GM12878 (cell line): Measurements from ENCODE around the gene ZNF816. TPM values are rescaled to one million over a fixed set of nuclear protein-coding genes. Genes with fewer than 3 reads are reported as not detected.

Experiments
- FOXK2 ChIP-seq: fragments of 450-650 bp; IDR thresholded peaks from 2 replicates; pipeline ENCODE4 v1.6.1; 2017; ENCODE audit warnings: mild to moderate bottlenecking, moderate library complexity
- HDAC6 ChIP-seq: fragments of 200-600 bp; sonication (generic); IDR thresholded peaks from one replicate; pipeline ENCODE4 v1.8.0; 2017; ENCODE audit warnings: antibody characterized with exemption; ENCODE audit not compliant: unreplicated experiment
- IKZF2 ChIP-seq, 2 experiments: fragments of 450-650 bp; IDR thresholded peaks; 2 replicates each; pipeline ENCODE4 v1.6.1; 2017; ENCODE audit warnings: mild to moderate bottlenecking in 2 of 2, moderate library complexity in 2 of 2
- LARP7 ChIP-seq: fragments of 450-650 bp; IDR thresholded peaks from 2 replicates; pipeline ENCODE4 v1.6.1; 2017; ENCODE audit warnings: mild to moderate bottlenecking
- MXI1 ChIP-seq: fragments of 150-350 bp; IDR thresholded peaks from 2 replicates; pipeline ENCODE4 v1.6.1; 2011; ENCODE audit warnings: low read depth, mild to moderate bottlenecking, inconsistent platforms, low read length, improper control_type of control experiment
- NBN ChIP-seq: fragments of 450-650 bp; IDR thresholded peaks from 2 replicates; pipeline ENCODE4 v1.6.1; 2016
- POLR2AphosphoS2 ChIP-seq: IDR thresholded peaks from 2 replicates; pipeline ENCODE4 v1.6.1; 2011; ENCODE audit warnings: low read depth, mild to moderate bottlenecking, low read length, improper control_type of control experiment, moderate library complexity
- POLR2AphosphoS5 ChIP-seq: IDR thresholded peaks from 2 replicates; pipeline ENCODE4 v1.6.1; 2011; ENCODE audit warnings: mild to moderate bottlenecking, low read length, inconsistent platforms
- POU2F2 ChIP-seq: IDR thresholded peaks from 3 replicates; pipeline ENCODE4 v1.6.1; 2011; ENCODE audit warnings: low read depth, mild to moderate bottlenecking, low read length, borderline replicate concordance
- RB1 ChIP-seq: fragments of 450-650 bp; formaldehyde crosslinking; IDR thresholded peaks from 2 replicates; pipeline ENCODE4 v1.6.1; 2017; ENCODE audit warnings: mild to moderate bottlenecking, borderline replicate concordance
- SMAD1 ChIP-seq: fragments of 450-650 bp; IDR thresholded peaks from 2 replicates; pipeline ENCODE4 v1.6.1; 2018; ENCODE audit warnings: mild to moderate bottlenecking, low read depth; ENCODE audit not compliant: partially characterized antibody
- SRF ChIP-seq, 2 experiments: IDR thresholded peaks; 2 replicates each; pipeline ENCODE4 v1.6.1; 2011; ENCODE audit warnings: low read depth in 2 of 2, low read length in 2 of 2, mild to moderate bottlenecking in 1 of 2, moderate library complexity in 1 of 2
- STAT1 ChIP-seq: fragments of 450-650 bp; conservative IDR thresholded peaks from 2 replicates; pipeline ENCODE4 v1.6.1; 2014; ENCODE audit warnings: antibody characterized with exemption, mild to moderate bottlenecking
- TAF1 ChIP-seq: IDR thresholded peaks from 2 replicates; pipeline ENCODE4 v1.6.1; 2011; ENCODE audit warnings: mild to moderate bottlenecking, low read depth, low read length, borderline replicate concordance
- WRNIP1 ChIP-seq: IDR thresholded peaks from 2 replicates; pipeline ENCODE4 v1.6.1; 2011; ENCODE audit warnings: low read depth, low read length, improper control_type of control experiment, borderline replicate concordance
- YY1 ChIP-seq: IDR thresholded peaks from 2 replicates; pipeline ENCODE4 v1.6.1; 2011; ENCODE audit warnings: low read depth, mild to moderate bottlenecking, low read length
- ZNF207 ChIP-seq: fragments of 450-650 bp; IDR thresholded peaks from 2 replicates; pipeline ENCODE4 v1.6.1; 2014; ENCODE audit warnings: antibody characterized with exemption, mild to moderate bottlenecking, borderline replicate concordance
- ZNF24 ChIP-seq: fragments of 450-650 bp; IDR thresholded peaks from 2 replicates; pipeline ENCODE4 v1.6.1; 2017; ENCODE audit warnings: antibody characterized with exemption, mild to moderate bottlenecking
- polyA plus RNA-seq, 11 experiments: library from polyadenylated mRNA; depleted of rRNA in 4 of 11; unstranded in 6 of 11; stranded (reverse) in 5 of 11; fragments of >200 nt; fragmentation: Nextera tagmentation in 4 of 11; fragmentation: Illumina TruSeq in 1 of 11; extraction: Ambion mirVana in 4 of 11; extraction: Trizol in 1 of 11; gene quantifications; 1 replicate in 1 of 11; 2 replicates in 10 of 11; pipeline versions ENCODE4 v1.2.1 to v1.2.3, GENCODE V29; 2011 to 2016; ENCODE audit warnings: inconsistent platforms in 2 of 11, missing spikeins in 2 of 11, low read depth in 1 of 11
- total RNA-seq, 4 experiments: library from RNA; depleted of rRNA in 3 of 4; stranded (reverse); fragments of >200 nt in 3 of 4; fragmentation: Illumina TruSeq in 1 of 4; extraction: Trizol in 1 of 4; gene quantifications; 2 replicates each; pipeline versions ENCODE4 v1.2.1 to v1.2.3, GENCODE V29; 2013 to 2021
- TF ChIP-seq, protein P1 (sequence below): fragments of 450-650 bp; IDR thresholded peaks from 2 replicates; pipeline ENCODE4 v1.6.1; 2017; ENCODE audit warnings: mild to moderate bottlenecking, low read depth, inconsistent platforms; ENCODE audit not compliant: poor library complexity, severe bottlenecking
- TF ChIP-seq, protein P2 (sequence below): fragments of 450-650 bp; IDR thresholded peaks from 2 replicates; pipeline ENCODE4 v1.6.1; 2017; ENCODE audit warnings: low read depth, mild to moderate bottlenecking, moderate library complexity
- TF ChIP-seq, protein P3 (sequence below): fragments of 450-650 bp; conservative IDR thresholded peaks from 2 replicates; pipeline ENCODE4 v1.6.1; 2017; ENCODE audit warnings: mild to moderate bottlenecking, moderate library complexity

Gene ZNF816
- total and polyA plus RNA-seq, 10 of the 15 experiments (the other 5 are each of a cell fraction or from before 2014, with no cell fraction given), result 4.0 to 15.6 (median 7.5) TPM

DNA sequence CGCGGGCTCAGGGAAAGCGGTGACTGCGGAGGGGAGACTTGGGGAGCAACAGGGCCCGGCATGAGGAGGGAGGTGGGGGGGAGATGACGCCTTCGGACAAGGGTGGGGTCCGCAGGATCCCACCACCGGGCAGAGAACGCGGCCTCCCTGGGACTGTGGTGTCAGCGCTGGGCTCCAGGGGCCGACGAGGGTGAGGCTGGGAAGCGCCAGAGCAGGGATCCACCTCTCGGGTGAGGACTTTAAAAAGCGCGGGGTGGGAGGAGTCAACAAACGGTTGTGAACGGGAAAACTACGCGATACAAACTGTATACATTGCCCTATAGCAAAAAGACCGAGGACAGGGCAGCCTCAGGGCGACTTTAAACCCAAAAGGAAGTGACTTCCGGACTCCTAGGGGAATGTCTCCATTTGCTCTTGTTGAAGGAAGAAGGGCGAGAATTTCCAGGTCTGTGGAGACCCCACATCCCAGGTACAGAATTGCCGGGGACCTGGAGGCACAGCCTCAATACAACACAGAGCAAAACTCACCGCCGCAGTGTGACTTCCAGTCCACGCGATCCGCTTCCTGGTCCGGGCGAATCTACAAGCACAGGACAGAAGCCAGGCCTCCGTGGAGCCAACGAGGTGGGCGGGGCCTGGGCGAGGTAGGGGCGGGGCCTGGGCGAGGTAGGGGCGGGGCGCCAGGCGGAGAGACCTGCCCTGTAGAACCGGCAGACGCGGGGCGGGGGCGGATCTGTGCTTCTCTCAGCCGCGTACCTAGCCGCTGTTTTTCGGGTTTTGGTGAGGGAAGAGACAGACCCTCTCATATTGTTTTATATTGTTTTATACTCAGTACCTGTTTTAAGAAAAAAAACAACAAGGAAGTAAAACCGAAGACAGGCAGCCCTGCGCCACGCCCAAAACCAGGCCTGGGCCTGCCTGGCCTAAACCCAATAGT lies 39.6 kb downstream of the ZNF816 start, which contains the start of gene ZNF888 (continued):
- TF ChIP-seq, protein P1, sequence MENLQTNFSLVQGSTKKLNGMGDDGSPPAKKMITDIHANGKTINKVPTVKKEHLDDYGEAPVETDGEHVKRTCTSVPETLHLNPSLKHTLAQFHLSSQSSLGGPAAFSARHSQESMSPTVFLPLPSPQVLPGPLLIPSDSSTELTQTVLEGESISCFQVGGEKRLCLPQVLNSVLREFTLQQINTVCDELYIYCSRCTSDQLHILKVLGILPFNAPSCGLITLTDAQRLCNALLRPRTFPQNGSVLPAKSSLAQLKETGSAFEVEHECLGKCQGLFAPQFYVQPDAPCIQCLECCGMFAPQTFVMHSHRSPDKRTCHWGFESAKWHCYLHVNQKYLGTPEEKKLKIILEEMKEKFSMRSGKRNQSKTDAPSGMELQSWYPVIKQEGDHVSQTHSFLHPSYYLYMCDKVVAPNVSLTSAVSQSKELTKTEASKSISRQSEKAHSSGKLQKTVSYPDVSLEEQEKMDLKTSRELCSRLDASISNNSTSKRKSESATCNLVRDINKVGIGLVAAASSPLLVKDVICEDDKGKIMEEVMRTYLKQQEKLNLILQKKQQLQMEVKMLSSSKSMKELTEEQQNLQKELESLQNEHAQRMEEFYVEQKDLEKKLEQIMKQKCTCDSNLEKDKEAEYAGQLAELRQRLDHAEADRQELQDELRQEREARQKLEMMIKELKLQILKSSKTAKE, result peak; percentile 53
- TF ChIP-seq ZNF207, result peak; percentile 79
- 0 out of 2 replicates have a peak, but pooled peaks have one; percentile 12 for TF ChIP-seq YY1
- 0 out of 2 replicates have a peak, but pooled peaks have one; percentile 35 for TF ChIP-seq LARP7
- TF ChIP-seq HDAC6, result peak; percentile 41
- TF ChIP-seq TAF1, result peak; percentile 46
- no peak for TF ChIP-seq ZNF24
- peak; percentile 77; the same call in 1 of the 2 replicates for TF ChIP-seq NBN
- TF ChIP-seq SMAD1, result peak; percentile 23
- peak; percentile 73 to 95 for TF ChIP-seq SRF (IDR thresholded peaks at IDR 0.05; ENCODE audit: low read depth in 2 of 2, low read length in 2 of 2)
- TF ChIP-seq POLR2AphosphoS5, result peak; percentile 85
- TF ChIP-seq STAT1, result no peak
- TF ChIP-seq WRNIP1, result peak; percentile 94; the same call in 1 of the 2 replicates
- TF ChIP-seq, protein P2, sequence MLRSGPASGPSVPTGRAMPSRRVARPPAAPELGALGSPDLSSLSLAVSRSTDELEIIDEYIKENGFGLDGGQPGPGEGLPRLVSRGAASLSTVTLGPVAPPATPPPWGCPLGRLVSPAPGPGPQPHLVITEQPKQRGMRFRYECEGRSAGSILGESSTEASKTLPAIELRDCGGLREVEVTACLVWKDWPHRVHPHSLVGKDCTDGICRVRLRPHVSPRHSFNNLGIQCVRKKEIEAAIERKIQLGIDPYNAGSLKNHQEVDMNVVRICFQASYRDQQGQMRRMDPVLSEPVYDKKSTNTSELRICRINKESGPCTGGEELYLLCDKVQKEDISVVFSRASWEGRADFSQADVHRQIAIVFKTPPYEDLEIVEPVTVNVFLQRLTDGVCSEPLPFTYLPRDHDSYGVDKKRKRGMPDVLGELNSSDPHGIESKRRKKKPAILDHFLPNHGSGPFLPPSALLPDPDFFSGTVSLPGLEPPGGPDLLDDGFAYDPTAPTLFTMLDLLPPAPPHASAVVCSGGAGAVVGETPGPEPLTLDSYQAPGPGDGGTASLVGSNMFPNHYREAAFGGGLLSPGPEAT, result peak; percentile 58; the same call in 1 of the 2 replicates
- TF ChIP-seq, protein P3, sequence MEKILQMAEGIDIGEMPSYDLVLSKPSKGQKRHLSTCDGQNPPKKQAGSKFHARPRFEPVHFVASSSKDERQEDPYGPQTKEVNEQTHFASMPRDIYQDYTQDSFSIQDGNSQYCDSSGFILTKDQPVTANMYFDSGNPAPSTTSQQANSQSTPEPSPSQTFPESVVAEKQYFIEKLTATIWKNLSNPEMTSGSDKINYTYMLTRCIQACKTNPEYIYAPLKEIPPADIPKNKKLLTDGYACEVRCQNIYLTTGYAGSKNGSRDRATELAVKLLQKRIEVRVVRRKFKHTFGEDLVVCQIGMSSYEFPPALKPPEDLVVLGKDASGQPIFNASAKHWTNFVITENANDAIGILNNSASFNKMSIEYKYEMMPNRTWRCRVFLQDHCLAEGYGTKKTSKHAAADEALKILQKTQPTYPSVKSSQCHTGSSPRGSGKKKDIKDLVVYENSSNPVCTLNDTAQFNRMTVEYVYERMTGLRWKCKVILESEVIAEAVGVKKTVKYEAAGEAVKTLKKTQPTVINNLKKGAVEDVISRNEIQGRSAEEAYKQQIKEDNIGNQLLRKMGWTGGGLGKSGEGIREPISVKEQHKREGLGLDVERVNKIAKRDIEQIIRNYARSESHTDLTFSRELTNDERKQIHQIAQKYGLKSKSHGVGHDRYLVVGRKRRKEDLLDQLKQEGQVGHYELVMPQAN, result peak; percentile 99
- peak; percentile 19 to 45; a peak in 2 of 4 replicates for TF ChIP-seq IKZF2 (IDR thresholded peaks at IDR 0.05)
- 0 out of 3 replicates have a peak, but pooled peaks have one; percentile 60 for TF ChIP-seq POU2F2
- TF ChIP-seq RB1, result 0 out of 2 replicates have a peak, but pooled peaks have one; percentile 16
- TF ChIP-seq MXI1, result peak; percentile 73
- peak; percentile 79; the same call in 1 of the 2 replicates for TF ChIP-seq POLR2AphosphoS2
- TF ChIP-seq FOXK2, result 0 out of 2 replicates have a peak, but pooled peaks have one; percentile 35
